Cardiac ventricle fibroblast (primary cell): ENCODE measurements around the gene USP25. TPM values are rescaled to one million over a fixed set of nuclear protein-coding genes. Genes with fewer than 3 reads are reported as not detected.

ENCODE experiments used
- total RNA-seq: library from RNA; depleted of rRNA; stranded (reverse); fragments of >200 nt; gene quantifications from 2 replicates; pipeline ENCODE4 v1.2.3, GENCODE V29; 2015

USP25 gene, protein sequence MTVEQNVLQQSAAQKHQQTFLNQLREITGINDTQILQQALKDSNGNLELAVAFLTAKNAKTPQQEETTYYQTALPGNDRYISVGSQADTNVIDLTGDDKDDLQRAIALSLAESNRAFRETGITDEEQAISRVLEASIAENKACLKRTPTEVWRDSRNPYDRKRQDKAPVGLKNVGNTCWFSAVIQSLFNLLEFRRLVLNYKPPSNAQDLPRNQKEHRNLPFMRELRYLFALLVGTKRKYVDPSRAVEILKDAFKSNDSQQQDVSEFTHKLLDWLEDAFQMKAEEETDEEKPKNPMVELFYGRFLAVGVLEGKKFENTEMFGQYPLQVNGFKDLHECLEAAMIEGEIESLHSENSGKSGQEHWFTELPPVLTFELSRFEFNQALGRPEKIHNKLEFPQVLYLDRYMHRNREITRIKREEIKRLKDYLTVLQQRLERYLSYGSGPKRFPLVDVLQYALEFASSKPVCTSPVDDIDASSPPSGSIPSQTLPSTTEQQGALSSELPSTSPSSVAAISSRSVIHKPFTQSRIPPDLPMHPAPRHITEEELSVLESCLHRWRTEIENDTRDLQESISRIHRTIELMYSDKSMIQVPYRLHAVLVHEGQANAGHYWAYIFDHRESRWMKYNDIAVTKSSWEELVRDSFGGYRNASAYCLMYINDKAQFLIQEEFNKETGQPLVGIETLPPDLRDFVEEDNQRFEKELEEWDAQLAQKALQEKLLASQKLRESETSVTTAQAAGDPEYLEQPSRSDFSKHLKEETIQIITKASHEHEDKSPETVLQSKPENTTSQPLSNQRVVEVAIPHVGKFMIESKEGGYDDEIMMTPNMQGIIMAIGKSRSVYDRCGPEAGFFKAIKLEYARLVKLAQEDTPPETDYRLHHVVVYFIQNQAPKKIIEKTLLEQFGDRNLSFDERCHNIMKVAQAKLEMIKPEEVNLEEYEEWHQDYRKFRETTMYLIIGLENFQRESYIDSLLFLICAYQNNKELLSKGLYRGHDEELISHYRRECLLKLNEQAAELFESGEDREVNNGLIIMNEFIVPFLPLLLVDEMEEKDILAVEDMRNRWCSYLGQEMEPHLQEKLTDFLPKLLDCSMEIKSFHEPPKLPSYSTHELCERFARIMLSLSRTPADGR
- total RNA-seq = 13.4 and 22.6 TPM in 2 replicates

DNA sequence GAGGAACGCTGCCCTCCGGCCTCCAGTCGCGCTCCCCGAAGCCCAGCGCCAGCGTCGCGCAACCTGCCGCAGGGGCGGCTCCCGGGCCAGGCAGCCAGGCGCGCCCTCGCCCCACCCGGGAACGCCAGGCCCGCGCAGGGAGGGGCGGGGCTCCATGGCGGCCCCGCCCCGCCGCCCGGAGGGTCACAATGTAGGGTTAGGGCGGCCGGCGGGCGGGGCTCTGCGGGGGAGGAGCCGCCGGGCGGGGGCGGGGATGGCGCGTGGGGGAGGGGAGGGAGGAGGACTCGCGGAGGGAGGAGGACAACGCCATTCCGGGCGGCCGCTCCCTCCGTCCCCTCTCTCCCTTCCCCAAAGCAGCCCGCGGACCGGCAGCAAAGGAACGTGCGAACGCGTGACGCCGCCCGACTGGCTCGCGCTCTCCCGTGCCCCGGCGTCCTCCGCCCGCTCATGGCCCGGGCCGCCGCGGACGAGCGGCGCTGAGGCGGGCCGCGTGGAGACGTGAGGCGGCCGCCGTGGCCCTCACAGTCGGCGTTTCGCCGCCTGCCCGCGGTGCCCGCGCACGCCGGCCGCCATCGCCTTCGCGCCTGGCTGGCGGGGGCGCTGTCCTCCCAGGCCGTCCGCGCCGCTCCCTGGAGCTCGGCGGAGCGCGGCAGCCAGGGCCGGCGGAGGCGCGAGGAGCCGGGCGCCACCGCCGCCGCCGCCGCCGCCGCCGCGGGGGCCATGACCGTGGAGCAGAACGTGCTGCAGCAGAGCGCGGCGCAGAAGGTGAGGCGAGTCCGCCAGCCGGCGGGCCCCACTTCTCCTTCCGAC lies at the start of gene USP25:
Gene USP25 (plus strand): TSS at position 309 of the 810 bp plus-strand sequence. CDS start 412 bp downstream, at position 721.

